Hepatocyte (in vitro differentiated cells): Measurements from ENCODE around the gene PIWIL4. TPM values are rescaled to one million over a fixed set of nuclear protein-coding genes. Genes with fewer than 3 reads are reported as not detected.
"Not testable (repeated sequence)": the region's sequence is repeated elsewhere in the genome, so short reads cannot be mapped to it uniquely, and the experiment has no call there.

Experiments
- DNase-seq: peaks from one replicate; pipeline ENCODE4 v3.0.0-alpha.2; 2016; ENCODE audit warnings: low spot score
- H2AFZ ChIP-seq: fragments of 200-600 bp; sonication (generic); 2 replicates; pipeline ENCODE4 v1.6.0; 2016; ENCODE audit warnings: antibody characterized with exemption, mild to moderate bottlenecking
- H3K27ac ChIP-seq: fragments of 200-600 bp; sonication (generic); 2 replicates; pipeline ENCODE4 v1.5.1; 2016; ENCODE audit warnings: mild to moderate bottlenecking
- H3K27me3 ChIP-seq: fragments of 200-600 bp; sonication (generic); 2 replicates; pipeline ENCODE4 v1.6.1; 2016
- H3K36me3 ChIP-seq: fragments of 200-600 bp; sonication (generic); replicated peaks from 2 replicates; pipeline ENCODE4 v1.5.1; 2016; ENCODE audit warnings: low read depth; ENCODE audit not compliant: insufficient read depth
- H3K4me1 ChIP-seq: fragments of 200-600 bp; sonication (generic); 2 replicates; pipeline ENCODE4 v1.5.1; 2016; ENCODE audit warnings: mild to moderate bottlenecking, moderate library complexity; ENCODE audit not compliant: insufficient read depth
- H3K4me2 ChIP-seq: fragments of 200-600 bp; sonication (generic); 2 replicates; pipeline ENCODE4 v1.6.0; 2016
- H3K4me3 ChIP-seq: fragments of 200-600 bp; sonication (generic); 2 replicates; pipeline ENCODE4 v1.5.1; 2016; ENCODE audit warnings: mild to moderate bottlenecking
- H3K79me2 ChIP-seq: fragments of 200-600 bp; sonication (generic); 2 replicates; pipeline ENCODE4 v1.6.0; 2017; ENCODE audit warnings: mild to moderate bottlenecking
- H3K9me2 ChIP-seq: fragments of 200-600 bp; sonication (generic); replicated peaks from 2 replicates; pipeline ENCODE4 v1.6.0; 2017; ENCODE audit warnings: mild to moderate bottlenecking; ENCODE audit not compliant: insufficient read depth
- H3K9me3 ChIP-seq: fragments of 200-600 bp; sonication (generic); 2 replicates; pipeline ENCODE4 v1.5.1; 2016; ENCODE audit warnings: low read depth, mild to moderate bottlenecking
- H4K20me1 ChIP-seq: fragments of 200-600 bp; sonication (generic); 2 replicates; pipeline ENCODE4 v1.6.0; 2016; ENCODE audit warnings: mild to moderate bottlenecking; ENCODE audit not compliant: insufficient read depth, poor library complexity, severe bottlenecking
- EZH2 ChIP-seq: fragments of 200-600 bp; sonication (generic); IDR thresholded peaks from 2 replicates; pipeline ENCODE4 v1.6.1; 2016; ENCODE audit warnings: antibody characterized with exemption, mild to moderate bottlenecking, borderline replicate concordance
- EZH2phosphoT487 ChIP-seq: fragments of 200-600 bp; sonication (generic); IDR thresholded peaks from one replicate; pipeline ENCODE4 v1.6.1; 2018; ENCODE audit warnings: antibody characterized with exemption, mild to moderate bottlenecking, low read depth, moderate library complexity; ENCODE audit not compliant: unreplicated experiment, severe bottlenecking
- WGBS: methylation state at CpG from one replicate; pipeline ENCODE4 v1.1.6; 2016; ENCODE audit warnings: low lambda C conversion rate; ENCODE audit errors: missing lambda C conversion rate; 5-methylcytosine and 5-hydroxymethylcytosine counted together
- polyA plus RNA-seq: library from polyadenylated mRNA; unstranded; fragments of >200 nt; fragmentation: Nextera tagmentation; extraction: Ambion mirVana; gene quantifications from 2 replicates; pipeline ENCODE4 v1.2.1, GENCODE V29; 2016
- total RNA-seq: library from RNA; depleted of rRNA; stranded (reverse); fragments of >200 nt; gene quantifications from 2 replicates; pipeline ENCODE4 v1.2.3, GENCODE V29; 2014
- TF ChIP-seq, protein P1 (sequence below): fragments of 200-600 bp; sonication (generic); IDR thresholded peaks from 2 replicates; pipeline ENCODE4 v1.5.1; 2016; ENCODE audit warnings: antibody characterized with exemption, mild to moderate bottlenecking; ENCODE audit not compliant: poor library complexity

The PIWIL4 gene
- total and polyA plus RNA-seq, 2 experiments from 2014 or later = 2.1 to 2.4 TPM

DNA sequence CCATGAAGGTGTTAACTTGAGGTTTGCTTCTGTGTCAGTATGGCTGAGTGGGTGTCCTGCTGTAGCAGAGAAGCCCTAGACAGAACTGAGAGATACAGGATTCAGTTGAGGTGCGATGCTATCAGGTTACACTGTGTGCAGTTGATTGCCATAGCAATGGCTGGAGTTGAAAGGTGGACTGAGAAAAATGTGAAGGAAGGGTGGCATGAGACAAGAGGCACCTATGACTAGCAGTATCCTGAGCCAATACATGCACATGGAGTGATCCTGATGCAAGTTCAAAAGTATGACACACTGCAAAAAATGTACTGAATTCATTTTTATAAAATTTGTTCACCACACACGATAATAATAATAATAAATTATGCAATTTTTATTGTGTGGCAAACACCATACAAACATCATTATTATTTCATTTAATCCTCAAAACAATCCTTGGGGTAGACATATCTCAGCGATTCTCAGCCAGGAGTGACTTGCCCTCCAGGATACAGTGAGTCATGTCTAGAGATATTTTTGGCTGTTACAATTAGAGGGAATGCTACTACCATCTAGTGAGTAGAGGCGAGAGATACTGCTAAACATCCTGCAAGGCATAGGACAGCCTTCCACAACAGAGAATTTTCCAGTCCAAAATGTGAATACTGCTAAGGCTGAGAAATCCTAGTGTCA, 3.9 kb upstream of the PIWIL4 start:
- H3K4me2 ChIP-seq = no peak overlapping the region
- no peaks in the 10 kb centered on the region for H3K4me1 ChIP-seq
- no peaks in the 10 kb centered on the region for H4K20me1 ChIP-seq
- H3K9me3 ChIP-seq = no peaks in the 10 kb centered on the region
- no peak overlapping the region for H3K4me3 ChIP-seq
- no peak for DNase-seq
- no peaks in the 10 kb centered on the region for H3K79me2 ChIP-seq
- no peak for TF ChIP-seq EZH2
- no peaks in the 10 kb centered on the region for H3K36me3 ChIP-seq
- H3K9me2 ChIP-seq = no peaks in the 10 kb centered on the region
- WGBS = 84% methylated on average over 4 of the region's 4 CpGs
- no peak overlapping the region for H3K27ac ChIP-seq
- no peaks in the 10 kb centered on the region for H3K27me3 ChIP-seq
- H2AFZ ChIP-seq = no peak overlapping the region

DNA sequence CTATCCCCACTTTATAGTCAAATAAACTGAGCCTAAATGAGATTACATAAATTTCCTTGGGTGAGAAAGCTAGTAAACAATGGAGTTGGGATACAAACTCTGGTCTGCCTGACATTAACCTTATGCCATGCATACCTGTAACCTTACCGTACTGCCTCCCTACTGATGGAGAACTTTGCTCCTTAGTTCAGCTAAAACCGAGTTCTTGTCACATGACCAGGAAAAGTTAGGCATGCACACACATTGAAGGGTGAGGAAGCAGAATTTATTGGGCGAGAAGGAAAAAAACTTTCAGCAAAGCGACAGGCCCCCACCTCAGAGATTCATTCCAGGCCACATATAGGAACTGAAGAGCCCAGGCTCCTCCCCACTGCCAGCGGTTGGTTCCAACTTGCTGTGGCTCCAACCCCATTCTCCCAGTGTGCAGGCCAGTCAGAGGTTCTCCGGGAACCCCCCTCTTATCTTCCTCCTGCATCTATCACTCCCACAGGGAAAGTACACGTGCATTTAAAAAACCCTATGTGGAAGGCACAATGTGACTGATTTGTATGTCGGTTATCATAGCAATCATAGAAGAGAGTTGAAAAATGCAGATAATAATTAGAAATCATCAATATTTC, 3.2 kb upstream of the PIWIL4 start:
- TF ChIP-seq EZH2 (no peak), EZH2phosphoT487 (no peak)
- TF ChIP-seq, protein P1, sequence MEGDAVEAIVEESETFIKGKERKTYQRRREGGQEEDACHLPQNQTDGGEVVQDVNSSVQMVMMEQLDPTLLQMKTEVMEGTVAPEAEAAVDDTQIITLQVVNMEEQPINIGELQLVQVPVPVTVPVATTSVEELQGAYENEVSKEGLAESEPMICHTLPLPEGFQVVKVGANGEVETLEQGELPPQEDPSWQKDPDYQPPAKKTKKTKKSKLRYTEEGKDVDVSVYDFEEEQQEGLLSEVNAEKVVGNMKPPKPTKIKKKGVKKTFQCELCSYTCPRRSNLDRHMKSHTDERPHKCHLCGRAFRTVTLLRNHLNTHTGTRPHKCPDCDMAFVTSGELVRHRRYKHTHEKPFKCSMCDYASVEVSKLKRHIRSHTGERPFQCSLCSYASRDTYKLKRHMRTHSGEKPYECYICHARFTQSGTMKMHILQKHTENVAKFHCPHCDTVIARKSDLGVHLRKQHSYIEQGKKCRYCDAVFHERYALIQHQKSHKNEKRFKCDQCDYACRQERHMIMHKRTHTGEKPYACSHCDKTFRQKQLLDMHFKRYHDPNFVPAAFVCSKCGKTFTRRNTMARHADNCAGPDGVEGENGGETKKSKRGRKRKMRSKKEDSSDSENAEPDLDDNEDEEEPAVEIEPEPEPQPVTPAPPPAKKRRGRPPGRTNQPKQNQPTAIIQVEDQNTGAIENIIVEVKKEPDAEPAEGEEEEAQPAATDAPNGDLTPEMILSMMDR = no peak
- H3K4me1 ChIP-seq = no peaks in the 10 kb centered on the region
- no peaks in the 10 kb centered on the region for H3K9me2 ChIP-seq
- DNase-seq = no peak
- H3K79me2 ChIP-seq = no peaks in the 10 kb centered on the region
- no peak overlapping the region for H3K4me2 ChIP-seq
- no peak overlapping the region for H2AFZ ChIP-seq
- H4K20me1 ChIP-seq = no peaks in the 10 kb centered on the region
- H3K4me3 ChIP-seq = no peak overlapping the region
- H3K9me3 ChIP-seq = no peaks in the 10 kb centered on the region
- 68% methylated on average over 8 of the region's 8 CpGs for WGBS
- no peaks in the 10 kb centered on the region for H3K27me3 ChIP-seq
- no peaks in the 10 kb centered on the region for H3K36me3 ChIP-seq
- H3K27ac ChIP-seq = no peak overlapping the region

DNA sequence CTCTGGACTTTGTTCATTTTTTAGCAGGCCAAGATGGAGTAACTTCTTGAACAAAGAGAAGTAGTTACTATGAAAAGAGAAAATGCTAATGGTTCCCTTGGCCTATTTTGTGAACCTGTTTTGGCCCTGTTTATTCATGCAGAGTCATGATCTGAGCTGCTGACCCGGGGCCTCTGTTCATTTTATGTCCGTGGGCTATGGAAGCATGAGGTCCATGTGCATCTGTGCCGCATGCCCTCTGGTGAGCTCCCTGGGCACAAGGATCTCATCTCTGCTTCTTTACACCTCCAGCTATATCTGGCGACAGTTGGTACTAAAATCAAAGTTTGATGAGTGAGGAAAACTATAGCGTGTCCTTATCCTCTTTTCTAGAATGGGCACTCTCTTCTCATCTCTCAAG, 1.0 kb downstream of the PIWIL4 start:
- WGBS = 94% methylated on average over 5 of the region's 5 CpGs
- no peak overlapping the region for H3K4me3 ChIP-seq

DNA sequence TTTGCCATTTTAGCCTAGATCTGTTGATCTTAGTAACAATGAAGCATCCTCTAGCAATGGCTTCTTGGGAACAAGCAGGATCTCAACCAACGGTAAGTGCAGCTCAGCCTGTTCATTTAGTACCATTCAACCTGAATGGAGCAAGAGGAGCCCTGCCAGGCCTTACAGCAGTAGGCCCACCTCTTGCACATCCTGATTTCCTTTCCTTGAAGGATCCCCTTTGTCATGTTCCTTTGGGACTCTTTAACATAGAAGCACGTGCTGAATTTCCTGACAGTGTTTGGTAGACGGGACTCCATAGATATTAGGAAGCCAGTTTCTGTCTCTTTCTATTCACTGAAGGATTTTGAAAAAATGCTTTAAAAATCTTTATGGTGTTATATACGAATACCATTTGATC, 1.5 kb downstream of the PIWIL4 start:
- Histone ChIP-seq H3K4me2 (no peak overlapping the region), H3K4me3 (no peak overlapping the region), H3K79me2 (no peaks in the 10 kb centered on the region), H3K27me3 (no peaks in the 10 kb centered on the region), H3K9me2 (no peaks in the 10 kb centered on the region), H3K27ac (no peak overlapping the region), H3K9me3 (no peaks in the 10 kb centered on the region), H2AFZ (no peak overlapping the region), H3K4me1 (no peaks in the 10 kb centered on the region), H4K20me1 (no peaks in the 10 kb centered on the region), H3K36me3 (no peaks in the 10 kb centered on the region)
- TF ChIP-seq EZH2phosphoT487 (no peak), EZH2 (no peak)
- TF ChIP-seq, protein P1 = no peak
- no peak for DNase-seq
- 89% methylated on average over 4 of the region's 4 CpGs for WGBS

More for the DNA sequence above, 1.0 kb downstream of the PIWIL4 start:
- H3K36me3 ChIP-seq = no peaks in the 10 kb centered on the region
- H3K79me2 ChIP-seq = no peaks in the 10 kb centered on the region
- no peak overlapping the region for H3K27ac ChIP-seq
- H3K27me3 ChIP-seq = no peaks in the 10 kb centered on the region
- no peaks in the 10 kb centered on the region for H3K4me1 ChIP-seq
- no peak overlapping the region for H2AFZ ChIP-seq
- DNase-seq = no peak
- no peaks in the 10 kb centered on the region for H3K9me2 ChIP-seq
- no peaks in the 10 kb centered on the region for H3K9me3 ChIP-seq
- no peaks in the 10 kb centered on the region for H4K20me1 ChIP-seq
- TF ChIP-seq, protein P1 = no peak
- no peak for TF ChIP-seq EZH2phosphoT487
- TF ChIP-seq EZH2 = no peak
- no peak overlapping the region for H3K4me2 ChIP-seq

DNA sequence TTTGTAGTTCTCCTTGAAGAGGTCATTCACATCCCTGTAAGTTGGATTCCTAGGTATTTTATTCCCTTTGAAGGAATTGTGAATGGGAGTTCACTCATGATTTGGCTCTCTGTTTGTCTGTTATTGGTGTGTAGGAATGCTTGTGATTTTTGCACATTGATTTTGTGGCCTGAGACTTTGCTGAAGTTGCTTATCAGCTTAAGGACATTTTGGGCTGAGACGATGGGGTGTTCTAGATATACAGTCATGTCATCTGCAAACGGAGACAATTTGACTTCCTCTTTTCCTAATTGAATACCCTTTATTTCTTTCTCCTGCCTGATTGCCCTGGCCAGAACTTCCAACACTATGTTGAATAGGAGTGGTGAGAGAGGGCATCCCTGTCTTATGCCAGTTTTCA, 5.8 kb downstream of the PIWIL4 start:
- H3K4me2 ChIP-seq, H3K4me3 ChIP-seq, H3K9me3 ChIP-seq, H3K27me3 ChIP-seq, H3K79me2 ChIP-seq, H3K9me2 ChIP-seq, H2AFZ ChIP-seq, H3K27ac ChIP-seq, DNase-seq, H3K4me1 ChIP-seq, H3K36me3 ChIP-seq, H4K20me1 ChIP-seq: not testable (repeated sequence)
- 96% methylated on average over 2 of the region's 2 CpGs for WGBS
